Natural killer cell (primary cell): ENCODE results near the gene SYTL5. TPM values are rescaled to one million over a fixed set of nuclear protein-coding genes. Genes with fewer than 3 reads are reported as not detected.

Experiments
- ATAC-seq, 3 donors: fragments of 150-1000 bp in 2 of 3; fragments of 200-7000 bp in 1 of 3; cut with Tn5 transposase; 1 replicate in 1 of 3; 2 replicates in 2 of 3; pipeline ENCODE4 v1.10.0; 2021; ENCODE audit warnings: mild to moderate bottlenecking in 2 of 3, moderate library complexity in 2 of 3
- DNase-seq, 2 donors: peaks; one replicate each; pipeline versions ENCODE4 v3.0.0 to v3.0.0-alpha.2; 2013 to 2021; ENCODE audit warnings: mixed read lengths in 1 of 2
- H3K27ac ChIP-seq: one replicate; pipeline ENCODE4 v1.5.1; 2013; ENCODE audit warnings: mild to moderate bottlenecking, low read length
- H3K27me3 ChIP-seq: one replicate; pipeline ENCODE4 v1.6.1; 2013; ENCODE audit warnings: low read length; ENCODE audit not compliant: control insufficient read depth, insufficient read depth
- H3K36me3 ChIP-seq: one replicate; pipeline ENCODE4 v1.6.1; 2013; ENCODE audit warnings: low read length; ENCODE audit not compliant: control insufficient read depth, insufficient read depth
- H3K4me1 ChIP-seq: one replicate; pipeline ENCODE4 v1.6.1; 2013; ENCODE audit warnings: low read length; ENCODE audit not compliant: control insufficient read depth, insufficient read depth
- H3K4me3 ChIP-seq: one replicate; pipeline ENCODE4 v1.5.1; 2013; ENCODE audit warnings: low read length
- H3K9me3 ChIP-seq: one replicate; pipeline ENCODE4 v1.6.1; 2013; ENCODE audit warnings: low read length; ENCODE audit not compliant: control insufficient read depth, insufficient read depth
- H3K27ac Mint-ChIP-seq, 2 donors: one replicate each; pipeline ENCODE4 v1.8.0; 2022; ENCODE audit warnings: mild to moderate bottlenecking in 2 of 2, mixed read lengths in 2 of 2, moderate library complexity in 1 of 2
- H3K27me3 Mint-ChIP-seq, 2 donors: one replicate each; pipeline ENCODE4 v1.8.0; 2022; ENCODE audit warnings: low read depth in 2 of 2, mixed read lengths in 2 of 2
- H3K36me3 Mint-ChIP-seq: one replicate; pipeline ENCODE4 v1.8.0; 2022; ENCODE audit warnings: mixed read lengths
- H3K4me1 Mint-ChIP-seq, 2 donors: one replicate each; pipeline ENCODE4 v1.8.0; 2022; ENCODE audit warnings: mixed read lengths in 2 of 2
- H3K4me3 Mint-ChIP-seq: one replicate; pipeline ENCODE4 v1.8.0; 2022; ENCODE audit warnings: mild to moderate bottlenecking, moderate library complexity, mixed read lengths
- H3K9me3 Mint-ChIP-seq, 2 donors: one replicate each; pipeline ENCODE4 v1.8.0; 2022; ENCODE audit warnings: mixed read lengths in 2 of 2
- WGBS: methylation state at CpG from one replicate; pipeline ENCODE4 v1.1.7; 2013; ENCODE audit warnings: missing lambda C conversion rate; ENCODE audit not compliant: insufficient coverage; 5-methylcytosine and 5-hydroxymethylcytosine counted together
- intact Hi-C: fragments of 100-400 bp; cut with micrococcal nuclease; formaldehyde crosslinking; loops from one replicate; pipeline ENCODE4 v1.14.2; 2022
- total RNA-seq, 4 donors: library from RNA; stranded (reverse); fragments of 120-200 nt in 1 of 4; gene quantifications; one replicate each; pipeline versions ENCODE4 v1.2.3 to v1.2.4, GENCODE V29; 2013 to 2022
- TF ChIP-seq, protein P1 (sequence below): fragments of 200-600 bp; IDR thresholded peaks from one replicate; pipeline ENCODE4 v1.8.0; 2022; ENCODE audit warnings: antibody characterized with exemption

SYTL5 gene
- total RNA-seq, 3 donors from 2014 or later (not counting 1 experiment from before 2014, with no cell fraction given) = 0.05 TPM; not detected in 2

DNA sequence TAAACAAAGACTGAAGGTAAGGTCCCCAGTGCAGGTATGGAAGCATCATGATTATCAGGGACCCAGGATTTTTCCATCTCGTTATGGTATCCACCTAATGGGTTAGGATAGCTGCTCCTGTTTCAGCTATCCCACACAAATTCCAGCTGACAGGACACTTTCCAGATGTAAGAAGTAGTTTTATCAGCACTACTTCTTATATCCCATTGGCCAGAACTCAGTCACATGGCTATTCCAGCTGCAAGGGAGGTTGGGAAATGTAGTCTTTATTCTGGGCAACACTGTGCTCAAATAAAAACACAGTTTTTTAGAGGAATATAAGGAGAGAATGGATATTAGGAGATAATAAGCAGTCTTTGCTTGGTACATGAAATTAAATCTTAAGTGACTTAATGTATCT, 117.6 kb downstream of the SYTL5 start:
- H3K27ac Mint-ChIP-seq = no peak overlapping the region
- no peaks in the 10 kb centered on the region for H3K9me3 ChIP-seq
- H3K4me1 Mint-ChIP-seq = no peaks in the 10 kb centered on the region
- H3K36me3 Mint-ChIP-seq = no peaks in the 10 kb centered on the region
- no peak overlapping the region for H3K4me3 Mint-ChIP-seq
- no peak for ATAC-seq
- H3K4me1 ChIP-seq = no peaks in the 10 kb centered on the region
- no peaks in the 10 kb centered on the region for H3K27me3 ChIP-seq
- no peak overlapping the region for H3K27ac ChIP-seq
- H3K27me3 Mint-ChIP-seq = peaks cover 0 to 21% of the 10 kb centered on the region in 2 donors
- H3K4me3 ChIP-seq = no peak overlapping the region
- H3K9me3 Mint-ChIP-seq = no peaks in the 10 kb centered on the region
- H3K36me3 ChIP-seq = no peaks in the 10 kb centered on the region
- no peak for DNase-seq
- intact Hi-C loops = no loop called here
- no CpG with 5 or more reads among the region's 1 CpG for WGBS
- TF ChIP-seq, protein P1, sequence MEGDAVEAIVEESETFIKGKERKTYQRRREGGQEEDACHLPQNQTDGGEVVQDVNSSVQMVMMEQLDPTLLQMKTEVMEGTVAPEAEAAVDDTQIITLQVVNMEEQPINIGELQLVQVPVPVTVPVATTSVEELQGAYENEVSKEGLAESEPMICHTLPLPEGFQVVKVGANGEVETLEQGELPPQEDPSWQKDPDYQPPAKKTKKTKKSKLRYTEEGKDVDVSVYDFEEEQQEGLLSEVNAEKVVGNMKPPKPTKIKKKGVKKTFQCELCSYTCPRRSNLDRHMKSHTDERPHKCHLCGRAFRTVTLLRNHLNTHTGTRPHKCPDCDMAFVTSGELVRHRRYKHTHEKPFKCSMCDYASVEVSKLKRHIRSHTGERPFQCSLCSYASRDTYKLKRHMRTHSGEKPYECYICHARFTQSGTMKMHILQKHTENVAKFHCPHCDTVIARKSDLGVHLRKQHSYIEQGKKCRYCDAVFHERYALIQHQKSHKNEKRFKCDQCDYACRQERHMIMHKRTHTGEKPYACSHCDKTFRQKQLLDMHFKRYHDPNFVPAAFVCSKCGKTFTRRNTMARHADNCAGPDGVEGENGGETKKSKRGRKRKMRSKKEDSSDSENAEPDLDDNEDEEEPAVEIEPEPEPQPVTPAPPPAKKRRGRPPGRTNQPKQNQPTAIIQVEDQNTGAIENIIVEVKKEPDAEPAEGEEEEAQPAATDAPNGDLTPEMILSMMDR = no peak

GRCh38 chrX:38126179-38126578, 119.8 kb downstream of the SYTL5 start:
- peaks cover 3 to 21% of the 10 kb centered on the region in 2 donors for H3K27me3 Mint-ChIP-seq
- 74% methylated on average over 2 of the region's 3 CpGs for WGBS
- no peaks in the 10 kb centered on the region for H3K4me1 Mint-ChIP-seq
- no peak overlapping the region for H3K27ac Mint-ChIP-seq
- no peak for ATAC-seq
- intact Hi-C loops = no loop called here
- Histone ChIP-seq H3K9me3 (no peaks in the 10 kb centered on the region), H3K4me3 (no peak overlapping the region), H3K4me1 (no peaks in the 10 kb centered on the region), H3K36me3 (no peaks in the 10 kb centered on the region), H3K27ac (no peak overlapping the region), H3K27me3 (no peaks in the 10 kb centered on the region)
- TF ChIP-seq, protein P1 = no peak
- no peak overlapping the region for H3K4me3 Mint-ChIP-seq
- H3K9me3 Mint-ChIP-seq = peaks cover 2% of the 10 kb centered on the region in 2 donors
- no peak for DNase-seq
- no peaks in the 10 kb centered on the region for H3K36me3 Mint-ChIP-seq

GRCh38 chrX:38127961-38128360, 121.6 kb downstream of the SYTL5 start:
- ATAC-seq = no peak
- peaks cover 2% of the 10 kb centered on the region in 2 donors for H3K9me3 Mint-ChIP-seq
- no peak overlapping the region for H3K27ac ChIP-seq
- TF ChIP-seq, protein P1 = no peak
- H3K4me1 ChIP-seq = no peaks in the 10 kb centered on the region
- H3K27me3 ChIP-seq = no peaks in the 10 kb centered on the region
- H3K36me3 ChIP-seq = no peaks in the 10 kb centered on the region
- H3K4me3 Mint-ChIP-seq = no peak overlapping the region
- H3K4me3 ChIP-seq = no peak overlapping the region
- no peaks in the 10 kb centered on the region for H3K36me3 Mint-ChIP-seq
- DNase-seq = no peak
- H3K9me3 ChIP-seq = no peaks in the 10 kb centered on the region
- H3K4me1 Mint-ChIP-seq = no peaks in the 10 kb centered on the region
- peaks cover 3 to 15% of the 10 kb centered on the region in 2 donors for H3K27me3 Mint-ChIP-seq
- no peak overlapping the region for H3K27ac Mint-ChIP-seq
- 75% methylated on average over 1 of the region's 1 CpG for WGBS
- intact Hi-C loops = no loop called here

- Histone ChIP-seq H3K9me3 (no peaks in the 10 kb centered on the region), H3K27me3 (no peaks in the 10 kb centered on the region), H3K4me1 (no peaks in the 10 kb centered on the region), H3K4me3 (no peak overlapping the region), H3K27ac (no peak overlapping the region), H3K36me3 (no peaks in the 10 kb centered on the region)
- Mint-ChIP-seq H3K36me3 (no peaks in the 10 kb centered on the region), H3K4me3 (no peak overlapping the region), H3K9me3 (peaks cover 2% of the 10 kb centered on the region in 2 donors), H3K4me1 (no peaks in the 10 kb centered on the region), H3K27me3 (peaks cover 3 to 12% of the 10 kb centered on the region in 2 donors), H3K27ac (no peak overlapping the region)
- ATAC-seq = no peak
- no peak for DNase-seq
- intact Hi-C loops = no loop called here
- TF ChIP-seq, protein P1 = no peak
Measured at GRCh38 chrX:38129366-38129765, 123.0 kb downstream of the SYTL5 start.
